ENCODE results near the gene CCDC187.

DNA sequence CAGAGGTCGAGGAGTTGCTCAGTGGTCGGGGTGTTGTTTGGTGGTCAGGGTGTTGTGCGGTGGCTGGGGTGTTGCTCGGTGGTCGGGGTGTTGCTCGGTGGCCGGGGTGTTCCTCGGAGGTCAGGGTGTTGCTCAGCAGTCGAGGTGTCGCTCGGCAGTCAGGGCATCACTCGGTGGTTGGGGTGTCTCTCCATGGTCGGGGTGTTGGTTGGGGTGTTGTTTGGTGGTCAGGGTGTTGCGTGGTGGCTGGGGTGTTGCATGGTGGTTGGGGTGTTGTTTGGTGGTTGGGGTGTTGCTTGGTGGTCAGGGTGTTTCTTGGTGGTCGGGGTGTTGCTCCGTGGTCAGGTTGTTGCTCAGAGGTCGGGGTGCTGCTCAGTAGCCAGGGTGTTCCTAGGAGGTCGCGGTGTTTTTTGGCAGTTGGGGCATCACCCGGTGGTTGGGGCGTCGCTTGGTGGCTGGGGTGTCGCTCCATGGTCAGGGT is 12.4 kb upstream of the CCDC187 start:
- TF ChIP-seq, protein P1, sequence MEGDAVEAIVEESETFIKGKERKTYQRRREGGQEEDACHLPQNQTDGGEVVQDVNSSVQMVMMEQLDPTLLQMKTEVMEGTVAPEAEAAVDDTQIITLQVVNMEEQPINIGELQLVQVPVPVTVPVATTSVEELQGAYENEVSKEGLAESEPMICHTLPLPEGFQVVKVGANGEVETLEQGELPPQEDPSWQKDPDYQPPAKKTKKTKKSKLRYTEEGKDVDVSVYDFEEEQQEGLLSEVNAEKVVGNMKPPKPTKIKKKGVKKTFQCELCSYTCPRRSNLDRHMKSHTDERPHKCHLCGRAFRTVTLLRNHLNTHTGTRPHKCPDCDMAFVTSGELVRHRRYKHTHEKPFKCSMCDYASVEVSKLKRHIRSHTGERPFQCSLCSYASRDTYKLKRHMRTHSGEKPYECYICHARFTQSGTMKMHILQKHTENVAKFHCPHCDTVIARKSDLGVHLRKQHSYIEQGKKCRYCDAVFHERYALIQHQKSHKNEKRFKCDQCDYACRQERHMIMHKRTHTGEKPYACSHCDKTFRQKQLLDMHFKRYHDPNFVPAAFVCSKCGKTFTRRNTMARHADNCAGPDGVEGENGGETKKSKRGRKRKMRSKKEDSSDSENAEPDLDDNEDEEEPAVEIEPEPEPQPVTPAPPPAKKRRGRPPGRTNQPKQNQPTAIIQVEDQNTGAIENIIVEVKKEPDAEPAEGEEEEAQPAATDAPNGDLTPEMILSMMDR (IDR thresholded peaks at IDR 0.05): no peak
- no peak for TF ChIP-seq POLR2A (IDR thresholded peaks at IDR 0.05)
